ENCODE data around the gene OR2W1.

The OR2W1 gene

GRCh38 chr6:29045075-29045474 is at the start of gene OR2W1:
OR2W1 (minus strand) TSS chr6:29045175; CDS start chr6:29045175, 0 bp downstream.
- no peak for DNase-seq

GRCh38 chr6:29092957-29093356 is 48.0 kb upstream of the OR2W1 start:
- DNase-seq: no peak

GRCh38 chr6:29087213-29087612 is 42.2 kb upstream of the OR2W1 start, which contains the start of gene OR2B3:
OR2B3 (minus strand) TSS chr6:29087313; CDS start chr6:29087248, 65 bp downstream.
- no peak for DNase-seq

- no peak for DNase-seq
Observed at GRCh38 chr6:29082457-29082856, 37.5 kb upstream of the OR2W1 start.

GRCh38 chr6:29081312-29081711 is 36.3 kb upstream of the OR2W1 start:
- DNase-seq: no peak

- no peak for DNase-seq
Observed at GRCh38 chr6:29079203-29079602, 34.2 kb upstream of the OR2W1 start.

- no peak for DNase-seq
Observed at GRCh38 chr6:29071831-29072723, 27.1 kb upstream of the OR2W1 start.

GRCh38 chr6:29051680-29052079 is 6.7 kb upstream of the OR2W1 start:
- DNase-seq: no peak

- no peak for DNase-seq
Observed at GRCh38 chr6:29035951-29036350, 9.0 kb downstream of the OR2W1 start.

- no peak for DNase-seq
Observed at GRCh38 chr6:29028821-29029220, 16.2 kb downstream of the OR2W1 start.

- DNase-seq: no peak
Observed at GRCh38 chr6:29025927-29026585, 18.9 kb downstream of the OR2W1 start.

- no peak for DNase-seq
Observed at GRCh38 chr6:29021434-29021833, 23.5 kb downstream of the OR2W1 start.

- no peak for DNase-seq
Observed at GRCh38 chr6:29019629-29020028, 25.3 kb downstream of the OR2W1 start.

GRCh38 chr6:29017428-29017802 is 27.6 kb downstream of the OR2W1 start:
- no peak for DNase-seq

- DNase-seq: peak; percentile 42 to 72 (median 62)
Observed at GRCh38 chr6:29016559-29017427, 28.2 kb downstream of the OR2W1 start.

- no peak for DNase-seq
Observed at GRCh38 chr6:29014729-29015608, 30.0 kb downstream of the OR2W1 start.

- DNase-seq: peak in 1 of 4 experiments; percentile 11
Observed at GRCh38 chr6:29011276-29011734, 33.7 kb downstream of the OR2W1 start.

- DNase-seq: no peak
Observed at GRCh38 chr6:29009358-29009757, 35.6 kb downstream of the OR2W1 start.

- no peak for DNase-seq
Observed at GRCh38 chr6:29008089-29008488, 36.9 kb downstream of the OR2W1 start.

GRCh38 chr6:29005183-29005885 is 39.6 kb downstream of the OR2W1 start, which contains the start of gene ZNF311:
ZNF311 (minus strand) TSS chr6:29005315; CDS start chr6:29003954, 1,361 bp downstream.
- DNase-seq: peak in 1 of 4 experiments; percentile 5
